ENCODE measurements around the gene CLDN11.

CLDN11 gene

DNA sequence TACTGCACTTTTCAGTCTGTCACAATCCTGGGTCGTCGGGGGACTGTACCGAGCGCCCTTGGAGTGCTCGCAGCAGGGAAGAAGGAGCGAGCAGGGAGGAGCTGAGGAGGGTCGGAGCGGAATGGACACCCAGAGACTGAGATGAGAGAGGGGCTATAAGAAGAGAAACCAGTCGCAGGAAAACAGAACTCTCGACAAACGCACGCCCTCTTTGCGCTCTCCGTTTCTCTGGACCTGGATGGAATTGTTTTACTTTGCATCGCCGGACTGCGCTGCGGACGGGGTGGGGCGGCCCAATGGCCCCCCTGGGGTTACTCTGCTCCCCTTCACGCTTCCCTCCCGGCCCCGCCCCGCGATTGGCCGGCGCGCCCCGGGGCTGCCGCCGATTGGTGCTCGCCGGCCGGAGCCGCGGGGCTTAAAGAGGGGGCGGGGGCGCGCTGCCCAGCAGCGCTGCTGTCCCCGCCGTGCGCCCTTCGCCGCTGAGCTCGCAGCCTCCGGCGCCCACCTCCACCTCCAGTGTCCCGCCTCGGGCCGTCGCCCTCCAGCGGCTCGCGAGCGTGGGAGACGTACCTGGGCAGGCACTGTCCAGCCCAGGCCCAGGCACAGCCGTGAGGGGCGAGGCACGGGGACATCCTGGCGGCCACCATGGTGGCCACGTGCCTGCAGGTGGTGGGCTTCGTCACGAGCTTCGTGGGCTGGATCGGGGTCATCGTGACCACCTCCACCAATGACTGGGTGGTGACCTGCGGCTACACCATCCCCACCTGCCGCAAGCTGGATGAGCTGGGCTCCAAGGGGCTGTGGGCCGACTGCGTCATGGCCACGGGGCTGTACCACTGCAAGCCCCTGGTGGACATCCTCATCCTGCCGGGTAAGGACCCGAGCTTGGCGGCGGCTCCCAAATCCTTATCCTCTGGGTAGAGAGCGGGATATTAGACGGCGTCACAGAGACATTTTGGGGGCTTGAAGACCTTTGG lies at the start of gene CLDN11:
Gene CLDN11, plus strand, starts transcription at position 447 of the 977 bp plus-strand sequence. Its CDS starts 199 bp downstream, at position 646.
- peak; percentile 64 for DNase-seq (ENCODE audit: low spot score)

DNA sequence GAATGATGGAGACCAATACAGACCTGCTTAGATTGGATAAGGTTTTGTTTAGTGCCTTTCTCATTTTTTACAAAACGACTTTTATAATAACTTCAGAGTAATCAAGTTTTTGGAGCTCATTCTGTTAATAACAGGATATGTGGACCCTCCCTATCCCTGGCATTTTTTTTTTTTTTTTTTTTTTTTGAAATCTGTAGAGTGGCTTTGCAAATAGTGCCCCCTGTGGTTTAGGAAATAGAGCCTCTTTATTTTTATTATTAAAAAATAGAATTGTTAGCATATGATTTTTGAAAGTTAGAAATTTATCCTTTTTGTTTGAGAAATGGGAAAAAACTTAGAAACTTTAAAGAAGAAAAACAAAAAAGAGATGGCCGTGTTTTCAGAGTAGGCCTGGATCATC lies 49.7 kb upstream of the CLDN11 start:
- no peak for DNase-seq (ENCODE audit: low spot score)

DNA sequence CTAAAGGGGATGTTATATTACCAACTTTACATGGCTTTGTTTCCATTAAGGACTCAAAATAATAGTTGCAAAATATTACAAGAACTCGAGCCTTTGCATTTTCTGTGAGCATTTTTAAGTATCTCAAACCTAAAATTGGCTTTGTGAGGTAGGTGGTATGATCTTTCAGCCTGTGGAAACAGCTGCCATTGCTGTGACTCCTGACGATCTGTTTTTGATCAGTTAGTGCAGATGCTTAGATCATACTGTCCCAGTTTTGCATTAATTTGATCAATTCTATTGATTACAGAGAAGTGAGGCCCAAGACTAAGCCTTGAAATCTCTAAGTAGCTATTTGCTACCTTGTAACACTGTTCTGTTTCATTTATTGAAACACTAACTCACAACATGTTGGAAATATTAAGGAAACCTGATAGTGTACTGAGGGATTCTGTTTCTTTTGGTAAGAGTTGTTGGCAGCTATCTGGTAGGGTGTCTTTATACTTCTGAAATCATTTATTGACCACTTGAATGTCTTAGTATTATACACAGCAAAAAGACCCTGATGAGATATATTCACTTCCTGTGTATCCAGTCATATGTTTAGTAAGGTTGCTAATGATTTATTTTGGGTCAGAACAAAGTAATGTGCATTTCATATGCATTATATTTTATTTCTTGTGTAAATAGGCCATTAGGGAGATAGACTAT lies 46.3 kb upstream of the CLDN11 start:
- no peak for DNase-seq (ENCODE audit: low spot score)

DNA sequence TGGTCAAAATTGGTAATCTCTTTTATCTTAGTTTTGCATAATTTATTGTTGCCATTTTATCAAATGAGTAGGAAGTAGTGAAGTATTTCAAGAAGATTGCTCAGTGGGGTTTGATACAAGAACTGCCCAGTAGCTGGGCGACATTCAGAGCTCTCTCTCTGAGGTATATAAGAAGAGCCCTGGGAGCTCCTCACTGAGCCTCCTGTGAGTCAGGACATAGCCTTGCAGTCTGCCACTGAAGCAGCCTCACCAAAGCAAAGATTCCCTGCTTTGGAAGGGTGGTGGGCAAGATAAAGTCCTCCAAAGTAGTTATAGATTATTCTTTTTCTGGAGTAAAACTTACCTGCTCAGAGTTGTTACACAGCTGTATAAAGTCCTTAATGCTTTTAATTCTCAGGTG lies 35.1 kb upstream of the CLDN11 start:
- no peak for DNase-seq (ENCODE audit: low spot score)

DNA sequence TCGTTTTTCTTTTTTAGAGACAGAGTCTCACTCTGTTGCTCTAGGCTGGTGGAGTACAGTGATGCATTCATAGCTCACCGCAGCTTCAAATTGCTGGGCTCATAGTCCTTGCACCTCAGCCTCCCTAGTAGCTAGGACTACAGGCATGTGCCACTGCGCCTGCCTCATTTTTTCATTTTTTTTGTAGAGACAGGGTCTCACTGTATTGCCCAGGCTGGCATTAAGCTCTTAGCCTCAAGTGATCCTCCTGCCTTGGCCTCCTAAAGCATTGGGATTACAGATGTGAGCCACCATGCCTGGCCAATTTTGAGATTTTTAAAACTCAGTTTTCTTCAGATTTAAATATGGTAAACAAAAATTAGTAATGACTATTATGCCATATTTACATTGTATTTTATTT lies 32.2 kb upstream of the CLDN11 start:
- DNase-seq (ENCODE audit: low spot score) = no peak

DNA sequence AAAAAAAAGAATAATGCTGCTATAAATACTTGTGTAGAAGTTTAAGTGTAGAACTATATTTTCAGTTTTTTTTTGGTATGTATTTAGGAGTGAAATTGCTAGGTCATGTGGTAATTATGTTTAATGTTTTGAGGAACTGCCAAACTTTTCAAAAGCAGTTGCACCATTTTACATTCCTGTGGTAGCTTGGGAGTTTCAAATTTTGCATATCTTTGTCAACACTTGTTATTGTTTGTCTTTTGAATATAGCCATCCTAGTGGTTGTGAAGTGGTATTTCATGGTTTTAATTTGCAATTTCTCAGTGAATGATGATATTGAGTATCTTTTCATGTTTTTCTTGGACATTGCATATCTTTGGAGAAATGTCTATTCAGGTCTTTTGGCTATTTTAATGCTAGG lies 30.7 kb upstream of the CLDN11 start:
- no peak for DNase-seq (ENCODE audit: low spot score)

DNA sequence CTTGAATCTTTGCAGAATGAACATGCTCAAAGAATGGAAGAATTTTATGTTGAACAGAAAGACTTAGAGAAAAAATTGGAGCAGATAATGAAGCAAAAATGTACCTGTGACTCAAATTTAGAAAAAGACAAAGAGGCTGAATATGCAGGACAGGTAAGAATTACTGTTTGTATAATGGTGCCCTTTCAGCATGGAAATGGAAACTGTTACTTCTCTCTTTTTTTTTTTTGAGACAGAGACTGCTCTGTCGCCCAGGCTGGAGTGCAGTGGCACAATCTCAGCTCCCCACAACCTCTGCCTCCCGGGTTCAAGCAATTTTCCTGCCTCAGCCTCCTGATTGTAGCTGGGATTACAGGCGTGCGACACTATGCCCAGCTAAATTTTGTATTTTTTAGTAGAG lies 27.6 kb upstream of the CLDN11 start:
- DNase-seq (ENCODE audit: low spot score) = no peak

DNA sequence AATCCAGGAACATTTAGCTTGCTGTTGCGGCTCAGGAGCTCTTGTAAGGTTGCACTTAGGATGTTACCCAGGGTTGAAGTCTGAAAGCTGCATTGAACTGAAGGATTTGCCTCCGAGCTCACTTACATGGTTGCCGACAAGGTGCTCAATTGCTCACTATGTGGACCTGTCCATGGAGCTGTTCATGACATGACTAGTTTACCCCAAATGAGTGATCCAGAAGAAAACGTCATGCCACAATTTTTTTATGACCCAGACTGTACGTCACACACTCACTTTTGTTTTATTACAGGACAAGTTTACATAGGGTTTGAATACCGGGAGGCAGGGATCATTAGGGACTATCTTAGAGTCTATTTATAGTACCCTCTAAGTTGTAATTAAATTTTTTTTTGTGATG lies 21.0 kb upstream of the CLDN11 start:
- DNase-seq (ENCODE audit: low spot score) = no peak

DNA sequence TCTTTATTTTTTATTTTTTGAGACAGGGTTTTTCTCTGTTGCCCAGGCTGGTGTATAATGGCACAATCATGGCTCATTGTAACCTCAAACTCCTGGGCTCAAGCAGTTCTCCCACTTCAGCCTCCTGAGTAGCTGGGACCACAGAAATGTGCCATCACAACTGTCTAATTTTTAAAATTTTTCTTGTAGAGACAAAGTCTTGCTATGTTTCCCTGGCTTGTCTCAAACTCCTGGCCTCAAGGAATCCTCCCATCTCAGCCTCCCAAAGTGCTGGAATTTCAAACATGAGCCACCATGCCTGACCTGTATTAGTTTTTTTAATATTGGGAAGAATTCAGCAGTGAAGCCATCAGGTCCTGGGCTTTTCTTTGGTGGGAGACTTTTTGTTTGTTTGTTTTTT lies 13.6 kb upstream of the CLDN11 start:
- no peak for DNase-seq (ENCODE audit: low spot score)

DNA sequence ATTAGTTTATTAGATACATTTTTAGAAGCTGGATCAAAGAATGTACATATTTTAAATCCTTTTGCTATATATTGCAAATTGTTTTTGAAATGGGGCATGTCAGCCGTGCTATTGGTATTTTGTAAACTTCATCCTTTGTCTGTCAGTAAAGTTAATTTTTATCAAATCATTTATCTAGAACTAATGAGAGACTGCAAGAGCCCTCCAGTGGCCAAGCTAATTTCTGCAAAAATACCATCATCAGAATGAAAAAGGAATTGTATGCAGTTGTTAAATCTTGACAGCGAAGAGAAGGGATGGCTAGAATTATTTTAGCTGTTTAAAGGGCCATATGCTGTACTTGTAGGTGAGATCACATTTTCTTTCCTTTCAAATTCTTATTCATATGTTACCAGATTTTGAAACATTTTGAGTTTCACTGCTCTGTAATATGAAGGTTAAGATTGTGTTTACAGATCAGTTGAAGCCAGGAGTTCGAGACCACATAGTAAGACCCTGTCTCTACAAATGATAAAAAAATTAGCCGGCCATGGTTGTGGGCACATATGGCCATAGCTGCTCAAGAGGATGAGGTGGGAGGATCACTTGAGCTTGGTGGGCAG lies 8.1 kb upstream of the CLDN11 start:
- peak; percentile 49 for DNase-seq (ENCODE audit: low spot score)

DNA sequence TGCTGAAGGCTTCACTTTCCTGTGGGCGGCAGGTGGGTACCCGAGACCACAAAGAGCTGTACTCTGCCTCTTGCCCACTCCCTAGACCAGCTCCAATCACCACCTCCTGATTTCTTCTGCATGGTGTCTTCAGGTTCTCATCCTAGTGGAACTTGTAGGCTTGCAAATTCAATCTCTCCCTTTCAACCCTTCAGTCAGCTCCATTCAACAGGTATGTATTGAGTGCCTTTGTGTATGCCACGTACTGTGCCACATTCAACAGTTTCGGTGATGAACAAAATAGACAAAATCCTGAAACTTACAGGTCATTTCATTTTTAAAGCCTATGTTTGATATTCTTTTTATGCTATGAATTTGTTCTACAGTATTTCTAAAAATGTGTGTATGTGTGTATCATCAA lies 5.4 kb upstream of the CLDN11 start:
- no peak for DNase-seq (ENCODE audit: low spot score)

DNA sequence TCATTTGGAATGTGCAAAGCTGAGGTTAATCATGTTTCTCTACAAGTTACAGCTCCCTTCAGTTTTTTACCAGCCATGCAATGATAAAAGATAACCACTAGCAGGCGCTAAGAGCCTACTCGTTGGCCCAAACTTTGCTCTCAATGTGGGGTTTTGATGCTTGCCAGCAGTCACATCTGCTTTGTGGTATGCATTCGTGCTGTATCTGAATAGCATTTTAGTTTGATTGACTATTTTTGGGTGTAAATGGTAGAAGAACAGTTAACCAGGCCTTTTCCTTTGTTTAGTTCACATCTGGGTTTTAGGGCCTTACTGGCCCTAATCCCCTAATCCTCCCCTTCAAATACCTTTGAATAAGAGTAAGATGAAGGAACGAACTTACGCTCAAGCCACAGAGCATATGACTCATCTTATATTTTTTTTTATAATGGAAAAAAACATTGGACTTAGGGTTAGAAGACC lies 4.4 kb upstream of the CLDN11 start:
- DNase-seq (ENCODE audit: low spot score) = peak; percentile 78

DNA sequence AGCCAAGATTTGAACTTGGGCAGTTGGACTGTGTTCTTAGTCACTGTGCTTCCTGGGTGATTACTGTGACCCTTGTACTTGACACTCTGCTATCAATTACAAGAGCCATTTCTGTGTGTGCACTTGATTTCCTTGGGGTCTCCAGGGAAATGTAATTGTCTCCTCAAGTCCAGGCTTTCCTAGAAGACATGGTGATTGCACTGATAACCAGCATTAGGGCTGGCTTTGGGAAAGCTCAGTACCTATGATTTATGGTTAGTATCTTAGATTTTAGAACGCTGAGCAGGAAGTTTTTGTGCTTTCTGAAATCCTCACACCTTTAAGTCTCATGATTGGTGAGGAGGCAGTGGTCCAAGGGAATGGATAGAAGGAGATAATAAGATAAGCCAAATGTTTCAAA lies 1.6 kb upstream of the CLDN11 start:
- DNase-seq (ENCODE audit: low spot score) = no peak

DNA sequence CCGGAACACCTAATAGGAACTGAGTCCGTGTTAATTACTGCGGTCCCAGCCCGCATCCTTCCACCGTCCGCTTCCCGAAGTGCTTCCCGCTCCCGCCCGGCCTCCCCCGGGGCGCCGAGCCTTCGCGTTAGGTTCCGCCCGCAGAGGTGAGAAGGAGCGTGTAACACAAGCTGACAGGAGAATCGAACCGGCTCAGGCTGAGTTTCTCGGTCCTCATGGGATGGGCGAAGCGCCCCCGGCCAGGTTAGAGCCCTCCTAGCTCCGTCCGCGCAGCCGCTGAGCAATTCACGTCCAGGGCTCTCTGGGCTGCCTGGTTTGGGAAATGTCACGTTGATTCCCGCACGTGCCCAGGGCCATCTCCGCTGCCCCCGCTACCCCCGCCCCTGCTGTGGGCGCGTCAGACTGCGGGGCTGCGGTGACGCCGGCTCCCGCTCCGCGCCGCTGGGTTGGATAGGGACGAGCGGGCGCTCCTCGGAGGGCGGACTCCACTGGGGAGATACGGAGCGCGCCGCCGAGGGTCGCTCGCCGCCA lies 954 bp downstream of the CLDN11 start:
- no peak for DNase-seq (ENCODE audit: low spot score)

DNA sequence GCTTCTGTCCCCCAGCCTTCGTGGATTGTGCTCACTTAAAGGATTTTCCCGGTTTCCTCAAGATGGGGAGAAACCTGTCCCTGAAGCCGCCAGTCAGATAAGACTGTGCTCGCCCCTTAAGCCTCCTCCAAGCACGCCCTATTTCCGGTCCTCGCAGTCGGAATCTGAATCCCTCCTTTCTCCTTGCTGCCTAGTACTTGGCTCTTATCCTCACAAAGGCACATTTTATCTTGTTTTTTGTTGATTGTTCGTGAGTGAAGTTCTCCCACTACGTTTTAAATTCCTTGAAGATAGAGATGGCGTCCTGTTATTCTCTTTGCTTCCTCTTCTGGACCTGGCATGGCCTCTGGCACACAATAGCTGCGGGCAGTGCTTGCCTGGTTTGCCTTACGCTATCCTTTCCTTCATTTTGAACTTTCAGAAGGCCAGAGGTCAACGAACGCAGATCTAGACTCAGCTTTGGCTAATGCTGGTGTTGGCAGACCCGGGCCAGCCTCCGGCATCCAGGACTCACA lies 1.7 kb downstream of the CLDN11 start:
- no peak for DNase-seq (ENCODE audit: low spot score)

DNA sequence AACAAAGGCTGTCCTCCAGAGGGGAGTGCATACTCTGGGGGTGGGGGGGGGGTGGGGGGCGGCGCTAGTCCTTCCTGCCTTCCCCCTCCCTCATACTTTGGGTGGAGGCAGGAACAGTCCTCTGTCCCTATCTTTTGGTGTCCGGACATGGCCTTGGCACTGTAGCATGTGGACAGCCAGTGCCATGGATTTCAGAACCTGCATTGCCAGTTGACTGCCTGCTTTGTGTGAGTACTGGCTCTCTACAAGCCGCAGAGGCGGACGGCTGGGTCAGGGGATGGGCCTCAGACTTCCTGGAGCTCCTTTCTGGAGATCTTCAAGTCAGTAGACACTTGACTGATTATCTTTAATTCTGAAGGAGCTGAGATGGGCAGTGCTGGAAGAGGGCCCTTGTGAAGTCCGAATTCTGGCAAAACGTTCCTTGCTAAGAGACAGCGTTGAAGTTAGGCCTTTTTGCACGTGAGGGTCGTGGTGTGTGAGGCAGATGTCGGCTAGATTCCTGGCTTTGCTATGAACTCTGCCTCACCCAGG lies 2.5 kb downstream of the CLDN11 start:
- DNase-seq (ENCODE audit: low spot score) = peak; percentile 49

DNA sequence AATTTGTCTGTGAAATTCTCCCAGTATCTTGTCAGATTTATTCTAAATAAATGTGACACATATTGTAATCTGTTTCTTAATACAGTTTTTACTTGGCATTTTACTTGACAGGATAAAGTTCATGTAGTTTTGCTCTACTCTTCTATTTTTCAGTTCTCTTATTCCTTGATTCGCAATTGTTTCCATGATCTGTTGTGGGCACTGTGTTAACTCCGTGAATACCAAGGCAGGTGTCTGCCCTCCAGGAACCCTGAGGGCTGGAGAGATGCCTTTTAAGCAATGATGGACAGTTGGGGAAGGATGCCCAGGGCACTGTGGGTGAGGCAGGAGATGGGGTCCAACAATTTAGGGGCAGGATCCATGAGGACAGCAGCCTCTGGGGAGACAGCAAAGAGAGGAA lies 3.1 kb downstream of the CLDN11 start:
- no peak for DNase-seq (ENCODE audit: low spot score)

DNA sequence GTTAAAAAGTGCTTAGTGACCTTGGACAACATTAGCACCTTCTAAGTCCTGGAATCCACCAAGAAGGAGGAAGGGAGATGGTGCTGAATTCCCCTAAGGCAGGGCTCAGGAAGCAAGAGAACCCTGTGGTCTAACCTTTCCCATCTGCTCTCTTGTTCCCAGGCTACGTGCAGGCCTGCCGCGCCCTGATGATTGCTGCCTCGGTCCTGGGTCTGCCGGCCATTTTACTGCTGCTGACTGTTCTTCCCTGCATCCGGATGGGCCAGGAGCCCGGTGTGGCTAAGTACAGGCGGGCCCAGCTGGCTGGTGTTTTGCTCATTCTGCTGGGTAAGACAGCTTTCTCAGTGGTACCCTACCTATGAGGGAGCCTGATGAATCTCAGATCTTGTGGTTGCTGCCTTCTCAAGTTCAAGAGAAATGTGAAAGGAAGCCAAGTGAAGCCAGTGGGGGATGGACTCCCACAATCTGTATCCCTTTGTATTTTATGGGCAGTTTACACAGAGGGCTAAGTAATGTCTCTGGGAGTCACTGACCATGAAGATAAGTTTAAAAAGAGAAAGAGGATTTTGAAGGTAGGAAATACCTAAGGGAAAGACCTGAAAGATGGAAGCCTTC lies 4.4 kb downstream of the CLDN11 start:
- DNase-seq (ENCODE audit: low spot score) = no peak

DNA sequence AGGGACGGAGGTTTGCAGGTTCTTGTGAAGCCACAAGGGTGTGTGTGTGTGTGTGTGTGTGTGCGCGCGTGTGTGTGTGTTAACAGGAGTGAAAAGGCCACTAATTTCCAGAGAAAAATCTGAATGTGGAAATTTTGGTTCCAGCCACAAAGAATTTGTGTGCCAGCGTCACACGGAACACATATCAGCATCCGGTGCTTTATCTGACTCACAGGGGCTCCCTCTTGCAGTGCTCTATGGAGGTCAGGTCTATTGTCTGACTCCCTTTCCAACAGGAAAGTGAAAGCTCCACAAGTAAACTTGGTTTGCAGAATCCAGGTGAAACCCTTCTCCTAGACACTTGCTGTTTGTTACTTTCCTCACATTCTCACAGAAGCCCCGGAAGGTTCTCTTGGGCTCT lies 6.2 kb downstream of the CLDN11 start:
- DNase-seq (ENCODE audit: low spot score) = peak; percentile 63

DNA sequence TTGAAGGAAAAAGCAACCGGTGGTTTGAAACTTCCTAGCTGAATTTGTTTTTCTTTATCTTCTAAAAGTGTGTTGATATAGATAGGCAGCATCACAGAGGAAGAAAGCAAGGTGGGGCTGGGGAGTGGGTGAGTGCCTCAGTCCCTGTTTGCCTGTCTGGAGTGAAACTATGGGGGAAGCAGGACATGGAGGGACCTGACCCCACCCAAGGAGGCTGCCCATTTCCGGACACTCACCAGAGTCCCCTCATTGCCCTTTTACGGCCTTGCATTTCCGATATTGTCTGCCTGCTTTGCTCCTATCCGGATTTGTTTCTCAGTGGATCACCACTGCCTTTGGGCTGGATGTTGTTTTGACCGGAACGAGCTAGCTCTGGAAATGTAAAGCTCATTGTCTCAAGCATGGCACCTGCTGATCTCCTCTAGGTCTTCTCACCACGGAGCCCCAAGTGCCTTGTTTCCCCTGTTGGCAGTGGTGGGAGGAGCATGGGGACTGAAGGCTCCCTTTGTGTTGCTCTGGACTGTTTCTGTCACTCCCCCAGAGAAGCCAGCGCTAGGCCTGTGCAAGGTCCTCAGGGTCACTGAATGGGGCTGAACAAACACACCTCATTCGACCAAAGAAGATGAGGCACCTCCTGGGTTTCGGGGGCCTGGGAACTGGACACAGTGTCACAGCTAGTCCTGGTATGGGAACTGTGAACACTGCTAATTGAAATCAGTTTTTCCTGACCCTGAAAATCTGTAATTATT lies 7.0 kb downstream of the CLDN11 start:
- peak; percentile 96 for DNase-seq (ENCODE audit: low spot score)

Data from SW480 (cell line).